Eye (tissue), 1 donor: ENCODE data around the gene RNPEP.
"Not testable (repeated sequence)": the region's sequence is repeated elsewhere in the genome, so short reads cannot be mapped to it uniquely, and the experiment has no call there.

Experiments
- DNase-seq: peaks from one replicate; pipeline ENCODE4 v3.0.0-alpha.2; 2015

RNPEP gene

GRCh38 chr1:202038688-202039346 is 56.4 kb downstream of the RNPEP start:
- no peak for DNase-seq

- DNase-seq: no peak
These were observed 63.3 kb downstream of the RNPEP start for GRCh38 chr1:202045705-202046104.

GRCh38 chr1:202046227-202046626 is 63.8 kb downstream of the RNPEP start:
- DNase-seq: no peak

GRCh38 chr1:202046748-202047708 is 64.6 kb downstream of the RNPEP start:
- DNase-seq: no peak

- no peak for DNase-seq
These were observed 65.5 kb downstream of the RNPEP start for GRCh38 chr1:202047977-202048376.

GRCh38 chr1:202049129-202049528 is 66.7 kb downstream of the RNPEP start:
- DNase-seq: no peak

- DNase-seq: no peak
These were observed 71.6 kb downstream of the RNPEP start for GRCh38 chr1:202054094-202054493.

GRCh38 chr1:202054673-202055072 is 72.2 kb downstream of the RNPEP start:
- DNase-seq: not testable (repeated sequence)
